H1 (cell line): ENCODE measurements around the gene SNX15. TPM values are rescaled to one million over a fixed set of nuclear protein-coding genes. Genes with fewer than 3 reads are reported as not detected.

Experiments used
- CHD1 ChIP-seq: IDR thresholded peaks from 2 replicates; pipeline ENCODE4 v1.6.1; 2012; ENCODE audit warnings: low read depth, low read length, improper control_type of control experiment
- JUND ChIP-seq: IDR thresholded peaks from 2 replicates; pipeline ENCODE4 v1.6.1; 2011; ENCODE audit warnings: mild to moderate bottlenecking, improper control_type of control experiment, low read length
- SIRT6 ChIP-seq: IDR thresholded peaks from one replicate; pipeline ENCODE4 v1.7.1; 2012; ENCODE audit warnings: low read length, inconsistent platforms
- polyA plus RNA-seq, 7 experiments: library from polyadenylated mRNA; depleted of rRNA in 3 of 7; stranded (reverse) in 5 of 7; unstranded in 2 of 7; fragments of >200 nt in 5 of 7; fragments of 200-250 nt in 2 of 7; gene quantifications; 1 replicate in 5 of 7; 2 replicates in 1 of 7; 4 replicates in 1 of 7; pipeline versions ENCODE4 v1.2.1 to v1.2.3, GENCODE V29; 2011 to 2013; ENCODE audit warnings: missing spikeins in 2 of 7, mixed read lengths in 2 of 7
- total RNA-seq: library from RNA; stranded (reverse); fragmentation: NEBNext Ultra II Directional; extraction: Animal tissue kit (Norgen Biotek cat#: 25700); gene quantifications from 2 replicates; pipeline ENCODE4 v1.2.1, GENCODE V29; 2021
- TF ChIP-seq, protein P1 (sequence below): fragments of 300-600 bp; sonication (generic); IDR thresholded peaks from 2 replicates; pipeline ENCODE4 v1.7.1; 2012; ENCODE audit warnings: low read length, moderate library complexity, mild to moderate bottlenecking, inconsistent platforms; ENCODE audit not compliant: insufficient replicate concordance
- TF ChIP-seq, protein P2 (sequence below): IDR thresholded peaks from 2 replicates; pipeline ENCODE4 v1.6.1; 2012; ENCODE audit warnings: low read length, inconsistent platforms

SNX15 gene
- total and polyA plus RNA-seq, 2 of the 8 experiments (the other 6 are each of a cell fraction or from before 2014, with no cell fraction given) = 13.0 to 18.3 TPM

DNA sequence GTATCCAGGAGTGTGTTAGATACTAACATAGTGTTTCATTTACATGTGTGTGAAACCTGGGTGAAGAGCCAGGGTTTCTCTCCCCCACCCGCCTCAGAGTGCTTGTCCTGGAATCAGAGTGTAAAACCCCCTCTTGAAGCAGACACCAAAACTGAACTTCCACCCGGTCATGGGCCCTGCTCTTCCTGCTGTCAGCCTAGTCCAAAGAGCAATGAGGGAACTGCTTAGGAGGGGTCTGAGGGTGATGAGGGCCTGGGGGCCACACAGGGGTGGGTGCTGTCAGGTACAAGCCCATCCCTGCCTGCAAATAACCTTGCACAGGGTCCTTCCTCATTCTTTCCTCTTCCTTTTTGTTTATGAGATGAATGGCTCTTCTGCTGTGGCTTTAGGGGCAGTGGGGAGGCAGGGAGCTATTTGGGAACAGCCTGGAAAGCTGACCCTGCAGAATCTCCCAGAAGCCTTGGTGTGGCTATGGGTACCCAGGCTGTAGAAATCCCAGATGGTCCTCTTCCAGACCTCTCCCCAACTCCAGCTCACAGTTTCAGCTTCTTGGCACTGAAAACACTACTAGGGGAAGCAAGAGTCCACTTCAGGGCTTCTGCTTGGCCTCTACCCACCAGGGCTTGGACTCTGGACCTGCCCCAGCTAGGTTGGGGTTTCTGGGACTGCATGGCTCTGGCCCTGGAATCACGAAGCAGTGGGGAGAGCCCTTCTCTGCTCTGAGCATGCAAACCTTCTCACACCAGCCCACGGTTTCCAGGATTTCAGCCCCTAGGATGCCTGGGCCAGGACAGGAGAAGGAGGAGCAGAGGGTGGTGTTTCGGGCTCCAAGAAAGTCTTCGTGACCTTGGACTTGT is 39.0 kb upstream of the SNX15 start (continued):
- TF ChIP-seq, protein P1, sequence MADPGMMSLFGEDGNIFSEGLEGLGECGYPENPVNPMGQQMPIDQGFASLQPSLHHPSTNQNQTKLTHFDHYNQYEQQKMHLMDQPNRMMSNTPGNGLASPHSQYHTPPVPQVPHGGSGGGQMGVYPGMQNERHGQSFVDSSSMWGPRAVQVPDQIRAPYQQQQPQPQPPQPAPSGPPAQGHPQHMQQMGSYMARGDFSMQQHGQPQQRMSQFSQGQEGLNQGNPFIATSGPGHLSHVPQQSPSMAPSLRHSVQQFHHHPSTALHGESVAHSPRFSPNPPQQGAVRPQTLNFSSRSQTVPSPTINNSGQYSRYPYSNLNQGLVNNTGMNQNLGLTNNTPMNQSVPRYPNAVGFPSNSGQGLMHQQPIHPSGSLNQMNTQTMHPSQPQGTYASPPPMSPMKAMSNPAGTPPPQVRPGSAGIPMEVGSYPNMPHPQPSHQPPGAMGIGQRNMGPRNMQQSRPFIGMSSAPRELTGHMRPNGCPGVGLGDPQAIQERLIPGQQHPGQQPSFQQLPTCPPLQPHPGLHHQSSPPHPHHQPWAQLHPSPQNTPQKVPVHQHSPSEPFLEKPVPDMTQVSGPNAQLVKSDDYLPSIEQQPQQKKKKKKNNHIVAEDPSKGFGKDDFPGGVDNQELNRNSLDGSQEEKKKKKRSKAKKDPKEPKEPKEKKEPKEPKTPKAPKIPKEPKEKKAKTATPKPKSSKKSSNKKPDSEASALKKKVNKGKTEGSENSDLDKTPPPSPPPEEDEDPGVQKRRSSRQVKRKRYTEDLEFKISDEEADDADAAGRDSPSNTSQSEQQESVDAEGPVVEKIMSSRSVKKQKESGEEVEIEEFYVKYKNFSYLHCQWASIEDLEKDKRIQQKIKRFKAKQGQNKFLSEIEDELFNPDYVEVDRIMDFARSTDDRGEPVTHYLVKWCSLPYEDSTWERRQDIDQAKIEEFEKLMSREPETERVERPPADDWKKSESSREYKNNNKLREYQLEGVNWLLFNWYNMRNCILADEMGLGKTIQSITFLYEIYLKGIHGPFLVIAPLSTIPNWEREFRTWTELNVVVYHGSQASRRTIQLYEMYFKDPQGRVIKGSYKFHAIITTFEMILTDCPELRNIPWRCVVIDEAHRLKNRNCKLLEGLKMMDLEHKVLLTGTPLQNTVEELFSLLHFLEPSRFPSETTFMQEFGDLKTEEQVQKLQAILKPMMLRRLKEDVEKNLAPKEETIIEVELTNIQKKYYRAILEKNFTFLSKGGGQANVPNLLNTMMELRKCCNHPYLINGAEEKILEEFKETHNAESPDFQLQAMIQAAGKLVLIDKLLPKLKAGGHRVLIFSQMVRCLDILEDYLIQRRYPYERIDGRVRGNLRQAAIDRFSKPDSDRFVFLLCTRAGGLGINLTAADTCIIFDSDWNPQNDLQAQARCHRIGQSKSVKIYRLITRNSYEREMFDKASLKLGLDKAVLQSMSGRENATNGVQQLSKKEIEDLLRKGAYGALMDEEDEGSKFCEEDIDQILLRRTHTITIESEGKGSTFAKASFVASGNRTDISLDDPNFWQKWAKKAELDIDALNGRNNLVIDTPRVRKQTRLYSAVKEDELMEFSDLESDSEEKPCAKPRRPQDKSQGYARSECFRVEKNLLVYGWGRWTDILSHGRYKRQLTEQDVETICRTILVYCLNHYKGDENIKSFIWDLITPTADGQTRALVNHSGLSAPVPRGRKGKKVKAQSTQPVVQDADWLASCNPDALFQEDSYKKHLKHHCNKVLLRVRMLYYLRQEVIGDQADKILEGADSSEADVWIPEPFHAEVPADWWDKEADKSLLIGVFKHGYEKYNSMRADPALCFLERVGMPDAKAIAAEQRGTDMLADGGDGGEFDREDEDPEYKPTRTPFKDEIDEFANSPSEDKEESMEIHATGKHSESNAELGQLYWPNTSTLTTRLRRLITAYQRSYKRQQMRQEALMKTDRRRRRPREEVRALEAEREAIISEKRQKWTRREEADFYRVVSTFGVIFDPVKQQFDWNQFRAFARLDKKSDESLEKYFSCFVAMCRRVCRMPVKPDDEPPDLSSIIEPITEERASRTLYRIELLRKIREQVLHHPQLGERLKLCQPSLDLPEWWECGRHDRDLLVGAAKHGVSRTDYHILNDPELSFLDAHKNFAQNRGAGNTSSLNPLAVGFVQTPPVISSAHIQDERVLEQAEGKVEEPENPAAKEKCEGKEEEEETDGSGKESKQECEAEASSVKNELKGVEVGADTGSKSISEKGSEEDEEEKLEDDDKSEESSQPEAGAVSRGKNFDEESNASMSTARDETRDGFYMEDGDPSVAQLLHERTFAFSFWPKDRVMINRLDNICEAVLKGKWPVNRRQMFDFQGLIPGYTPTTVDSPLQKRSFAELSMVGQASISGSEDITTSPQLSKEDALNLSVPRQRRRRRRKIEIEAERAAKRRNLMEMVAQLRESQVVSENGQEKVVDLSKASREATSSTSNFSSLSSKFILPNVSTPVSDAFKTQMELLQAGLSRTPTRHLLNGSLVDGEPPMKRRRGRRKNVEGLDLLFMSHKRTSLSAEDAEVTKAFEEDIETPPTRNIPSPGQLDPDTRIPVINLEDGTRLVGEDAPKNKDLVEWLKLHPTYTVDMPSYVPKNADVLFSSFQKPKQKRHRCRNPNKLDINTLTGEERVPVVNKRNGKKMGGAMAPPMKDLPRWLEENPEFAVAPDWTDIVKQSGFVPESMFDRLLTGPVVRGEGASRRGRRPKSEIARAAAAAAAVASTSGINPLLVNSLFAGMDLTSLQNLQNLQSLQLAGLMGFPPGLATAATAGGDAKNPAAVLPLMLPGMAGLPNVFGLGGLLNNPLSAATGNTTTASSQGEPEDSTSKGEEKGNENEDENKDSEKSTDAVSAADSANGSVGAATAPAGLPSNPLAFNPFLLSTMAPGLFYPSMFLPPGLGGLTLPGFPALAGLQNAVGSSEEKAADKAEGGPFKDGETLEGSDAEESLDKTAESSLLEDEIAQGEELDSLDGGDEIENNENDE = no peak
- no peak for TF ChIP-seq SIRT6
- no peak for TF ChIP-seq JUND
- TF ChIP-seq, protein P2, sequence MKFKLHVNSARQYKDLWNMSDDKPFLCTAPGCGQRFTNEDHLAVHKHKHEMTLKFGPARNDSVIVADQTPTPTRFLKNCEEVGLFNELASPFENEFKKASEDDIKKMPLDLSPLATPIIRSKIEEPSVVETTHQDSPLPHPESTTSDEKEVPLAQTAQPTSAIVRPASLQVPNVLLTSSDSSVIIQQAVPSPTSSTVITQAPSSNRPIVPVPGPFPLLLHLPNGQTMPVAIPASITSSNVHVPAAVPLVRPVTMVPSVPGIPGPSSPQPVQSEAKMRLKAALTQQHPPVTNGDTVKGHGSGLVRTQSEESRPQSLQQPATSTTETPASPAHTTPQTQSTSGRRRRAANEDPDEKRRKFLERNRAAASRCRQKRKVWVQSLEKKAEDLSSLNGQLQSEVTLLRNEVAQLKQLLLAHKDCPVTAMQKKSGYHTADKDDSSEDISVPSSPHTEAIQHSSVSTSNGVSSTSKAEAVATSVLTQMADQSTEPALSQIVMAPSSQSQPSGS = no peak
- TF ChIP-seq CHD1 = no peak
